OCI-LY1 (cell line): ENCODE data around the gene RAB40A.
"Not testable (repeated sequence)": the region's sequence is repeated elsewhere in the genome, so short reads cannot be mapped to it uniquely, and the experiment has no call there.

Source experiments
- EZH2 ChIP-seq: fragments of 200-600 bp; sonication (generic), shearing (Covaris generic); IDR thresholded peaks from 2 replicates; pipeline ENCODE4 v1.8.0; 2017; ENCODE audit warnings: borderline replicate concordance, mixed run types, mild to moderate bottlenecking, antibody characterized with exemption, low read length, moderate library complexity, mixed read lengths
- TF ChIP-seq, protein P1 (sequence below): fragments of 200-600 bp; sonication (generic), shearing (Covaris generic); IDR thresholded peaks from 2 replicates; pipeline ENCODE4 v1.5.1; 2017; ENCODE audit warnings: mild to moderate bottlenecking, antibody characterized with exemption, low read length, moderate library complexity, mixed read lengths

- TF ChIP-seq, protein P1, sequence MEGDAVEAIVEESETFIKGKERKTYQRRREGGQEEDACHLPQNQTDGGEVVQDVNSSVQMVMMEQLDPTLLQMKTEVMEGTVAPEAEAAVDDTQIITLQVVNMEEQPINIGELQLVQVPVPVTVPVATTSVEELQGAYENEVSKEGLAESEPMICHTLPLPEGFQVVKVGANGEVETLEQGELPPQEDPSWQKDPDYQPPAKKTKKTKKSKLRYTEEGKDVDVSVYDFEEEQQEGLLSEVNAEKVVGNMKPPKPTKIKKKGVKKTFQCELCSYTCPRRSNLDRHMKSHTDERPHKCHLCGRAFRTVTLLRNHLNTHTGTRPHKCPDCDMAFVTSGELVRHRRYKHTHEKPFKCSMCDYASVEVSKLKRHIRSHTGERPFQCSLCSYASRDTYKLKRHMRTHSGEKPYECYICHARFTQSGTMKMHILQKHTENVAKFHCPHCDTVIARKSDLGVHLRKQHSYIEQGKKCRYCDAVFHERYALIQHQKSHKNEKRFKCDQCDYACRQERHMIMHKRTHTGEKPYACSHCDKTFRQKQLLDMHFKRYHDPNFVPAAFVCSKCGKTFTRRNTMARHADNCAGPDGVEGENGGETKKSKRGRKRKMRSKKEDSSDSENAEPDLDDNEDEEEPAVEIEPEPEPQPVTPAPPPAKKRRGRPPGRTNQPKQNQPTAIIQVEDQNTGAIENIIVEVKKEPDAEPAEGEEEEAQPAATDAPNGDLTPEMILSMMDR, result peak; percentile 39; the same call in 1 of the 2 replicates
- TF ChIP-seq EZH2, result not testable (repeated sequence)
Observed at GRCh38 chrX:103489733-103490132, 29.6 kb downstream of the RAB40A start.
